Ascending aorta (tissue), 2 donors: ENCODE results near the gene DAGLA. TPM values are rescaled to one million over a fixed set of nuclear protein-coding genes. Genes with fewer than 3 reads are reported as not detected.

Experiments
- DNase-seq, 2 donors: peaks; one replicate each; pipeline ENCODE4 v3.0.0-alpha.2; 2019; ENCODE audit warnings: low spot score in 2 of 2
- H3K27ac ChIP-seq, 2 donors: fragments of 200-600 bp; sonication (generic); one replicate each; pipeline ENCODE4 v1.5.1; 2016 to 2017; ENCODE audit warnings: mild to moderate bottlenecking in 1 of 2
- H3K27me3 ChIP-seq: fragments of 200-600 bp; sonication (generic); one replicate; pipeline ENCODE4 v1.5.1; 2017
- H3K36me3 ChIP-seq, 2 donors: fragments of 200-600 bp; sonication (generic); one replicate each; pipeline ENCODE4 v1.5.1; 2016
- H3K4me1 ChIP-seq, 2 donors: fragments of 200-600 bp; sonication (generic); one replicate each; pipeline ENCODE4 v1.5.1; 2016 to 2017; ENCODE audit warnings: mild to moderate bottlenecking in 1 of 2
- H3K4me3 ChIP-seq, 2 donors: fragments of 200-600 bp; sonication (generic); one replicate each; pipeline ENCODE4 v1.5.1; 2016 to 2017; ENCODE audit warnings: mild to moderate bottlenecking in 1 of 2
- H3K9me3 ChIP-seq, 2 donors: fragments of 200-600 bp; sonication (generic); one replicate each; pipeline ENCODE4 v1.5.1; 2016
- CTCF ChIP-seq, 3 experiments: fragments of 200-600 bp in 2 of 3; fragments of 450-650 bp in 1 of 3; sonication (generic) in 2 of 3; IDR thresholded peaks; one replicate each; pipeline ENCODE4 v1.5.1; 2016 to 2019; ENCODE audit warnings: antibody characterized with exemption in 3 of 3, mild to moderate bottlenecking in 1 of 3, moderate library complexity in 1 of 3
- intact Hi-C: fragments of 100-400 bp; cut with DNase I; formaldehyde crosslinking; loops from one replicate; pipeline ENCODE4 v1.15.1; 2023
- total RNA-seq: library from RNA; depleted of rRNA; stranded (reverse); fragments of >200 nt; gene quantifications from one replicate; pipeline ENCODE4 v1.1.0, GENCODE V29; 2016

The DAGLA gene
- total RNA-seq, 1 donor from 2014 or later, result 5.3 TPM

GRCh38 chr11:61783717-61784505 lies 103.7 kb downstream of the DAGLA start:
- Histone ChIP-seq H3K27ac (no peak overlapping the region), H3K4me1 (no peaks in the 10 kb centered on the region), H3K4me3 (no peak overlapping the region), H3K36me3 (peaks cover 38 to 46% of the 10 kb centered on the region in 2 donors), H3K9me3 (no peaks in the 10 kb centered on the region), H3K27me3 (no peaks in the 10 kb centered on the region)
- DNase-seq, result no peak
- TF ChIP-seq CTCF (IDR thresholded peaks at IDR 0.05), result no peak
- intact Hi-C loops, result no loop called here

GRCh38 chr11:61784506-61784805 lies 104.3 kb downstream of the DAGLA start:
- Histone ChIP-seq H3K27ac (no peak overlapping the region), H3K36me3 (peaks cover 43 to 51% of the 10 kb centered on the region in 2 donors), H3K9me3 (no peaks in the 10 kb centered on the region), H3K4me1 (no peaks in the 10 kb centered on the region), H3K27me3 (no peaks in the 10 kb centered on the region), H3K4me3 (no peak overlapping the region)
- intact Hi-C loops, result no loop called here
- TF ChIP-seq CTCF (IDR thresholded peaks at IDR 0.05), result no peak
- no peak for DNase-seq

GRCh38 chr11:61785837-61786402 lies 105.7 kb downstream of the DAGLA start:
- no peaks in the 10 kb centered on the region for H3K4me1 ChIP-seq
- no peaks in the 10 kb centered on the region for H3K9me3 ChIP-seq
- no peak for DNase-seq
- peaks cover 51 to 60% of the 10 kb centered on the region in 2 donors for H3K36me3 ChIP-seq
- intact Hi-C loops, result no loop called here
- no peak overlapping the region for H3K27ac ChIP-seq
- H3K4me3 ChIP-seq, result no peak overlapping the region
- no peaks in the 10 kb centered on the region for H3K27me3 ChIP-seq
- TF ChIP-seq CTCF (IDR thresholded peaks at IDR 0.05), result no peak

DNA sequence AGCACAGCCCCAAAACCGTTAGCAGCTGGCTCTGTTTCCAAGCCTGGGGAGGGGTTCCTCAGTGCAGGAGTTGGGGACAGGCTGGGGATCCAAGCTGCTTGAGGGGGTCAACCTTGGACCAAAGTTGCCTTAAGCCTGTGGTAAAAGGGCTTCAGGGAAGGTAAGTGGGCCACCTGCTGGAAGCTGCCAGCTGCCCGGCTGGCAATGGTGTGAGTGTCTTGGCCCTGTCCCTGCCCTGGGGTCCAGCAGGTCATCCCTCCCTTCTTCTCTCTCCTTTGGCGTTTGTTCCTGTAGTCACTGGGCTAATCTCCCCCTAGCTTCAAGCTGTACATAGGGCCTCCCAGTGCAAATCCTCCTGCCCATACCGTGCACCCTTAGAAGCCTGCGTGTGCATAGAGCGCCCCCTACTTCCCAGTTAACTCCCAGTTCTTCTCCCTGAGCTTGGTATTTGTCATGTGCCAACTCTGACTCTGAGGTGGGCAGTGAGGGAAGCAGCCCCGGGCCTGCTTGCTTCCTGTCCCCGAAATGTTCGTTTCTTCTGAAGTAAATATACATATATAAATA lies 107.8 kb downstream of the DAGLA start:
- intact Hi-C loops, result no loop called here

DNA sequence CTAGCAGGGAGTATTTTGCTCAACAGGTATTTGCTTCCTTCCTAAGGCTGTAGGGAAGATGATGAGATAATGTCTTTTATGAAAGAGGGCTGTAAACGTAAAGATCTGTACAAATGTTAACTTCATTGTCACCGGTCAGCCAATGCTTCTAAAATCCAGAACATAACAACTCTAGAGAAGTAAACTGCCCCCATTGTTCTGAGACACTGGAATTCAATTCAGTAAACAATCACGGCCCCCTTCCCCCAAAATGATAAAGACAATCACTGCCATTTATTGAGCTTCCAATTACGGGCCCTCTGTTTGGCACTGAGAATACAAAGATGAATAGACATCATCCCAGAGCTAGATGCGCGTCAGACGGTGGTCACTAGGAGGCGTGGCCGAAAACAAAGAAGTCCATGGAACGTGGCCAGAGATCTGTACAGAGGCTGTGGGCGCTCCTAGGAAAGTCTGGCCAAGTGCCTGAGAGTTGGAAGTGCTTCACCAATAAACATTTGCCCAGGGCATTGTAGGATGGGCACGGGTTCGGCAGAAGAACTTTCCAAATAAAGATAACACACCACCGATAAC lies 111.6 kb downstream of the DAGLA start:
- intact Hi-C loops, result loop anchor here (1.0 to 5.0 kb wide), 4 partner anchors 23 to 330 kb away; partner anchors contain the start of genes FTH1 and INCENP
- peaks cover 32 to 35% of the 10 kb centered on the region in 2 donors for H3K36me3 ChIP-seq

More for the DNA sequence above, 107.8 kb downstream of the DAGLA start:
- H3K27ac ChIP-seq, result no peak overlapping the region
- peak in 1 of 3 experiments; percentile 15 for TF ChIP-seq CTCF (IDR thresholded peaks at IDR 0.05)
- no peaks in the 10 kb centered on the region for H3K27me3 ChIP-seq
- no peaks in the 10 kb centered on the region for H3K9me3 ChIP-seq
- no peak for DNase-seq
- H3K4me3 ChIP-seq, result no peak overlapping the region
- H3K36me3 ChIP-seq, result peaks cover 45 to 60% of the 10 kb centered on the region in 2 donors
- H3K4me1 ChIP-seq, result peaks cover 0 to 11% of the 10 kb centered on the region in 2 donors

More for the DNA sequence above, 111.6 kb downstream of the DAGLA start:
- Histone ChIP-seq H3K4me3 (peak overlapping the region; percentile 79 to 99), H3K27me3 (no peaks in the 10 kb centered on the region), H3K9me3 (no peaks in the 10 kb centered on the region), H3K4me1 (peaks cover 5 to 19% of the 10 kb centered on the region in 2 donors), H3K27ac (peak overlapping the region; percentile 87 to 97)
- peak in 1 of 3 experiments; percentile 18 for TF ChIP-seq CTCF (IDR thresholded peaks at IDR 0.05)
- peak in 1 of 2 donors; percentile 89 for DNase-seq
